Keratinocyte (primary cell): ENCODE data around the gene PRKCH. TPM values are rescaled to one million over a fixed set of nuclear protein-coding genes. Genes with fewer than 3 reads are reported as not detected.

ENCODE experiments used
- DNase-seq: peaks from one replicate; pipeline ENCODE4 v3.0.0-alpha.2; 2011; ENCODE audit warnings: low read depth, missing footprints, low spot score
- FAIRE-seq: peaks from 2 replicates; lab custom pipeline; 2011; peaks lifted over from hg19 to GRCh38; lab: Jason Lieb, UNC
- H2AFZ ChIP-seq: 2 replicates; pipeline ENCODE4 v1.6.0; 2012; ENCODE audit warnings: low read length, control low read depth, inconsistent platforms; ENCODE audit not compliant: control insufficient read depth
- H3K27ac ChIP-seq: 2 replicates; pipeline ENCODE4 v1.5.1; 2011; ENCODE audit warnings: low read length; ENCODE audit not compliant: control insufficient read depth, insufficient read depth
- H3K27me3 ChIP-seq: 3 replicates; pipeline ENCODE4 v1.6.0; 2011; ENCODE audit warnings: low read length; ENCODE audit not compliant: control insufficient read depth, insufficient read depth; ENCODE audit errors: extremely low read depth
- H3K36me3 ChIP-seq, 2 experiments: 2 replicates in 1 of 2; 3 replicates in 1 of 2; pipeline ENCODE4 v1.5.1; 2011; ENCODE audit warnings: low read length in 2 of 2, mild to moderate bottlenecking in 1 of 2; ENCODE audit not compliant: control insufficient read depth in 2 of 2, insufficient read depth in 2 of 2; ENCODE audit errors: extremely low read depth in 1 of 2
- H3K4me1 ChIP-seq: 3 replicates; pipeline ENCODE4 v1.5.1; 2011; ENCODE audit warnings: low read length; ENCODE audit not compliant: control insufficient read depth, insufficient read depth; ENCODE audit errors: extremely low read depth
- H3K4me2 ChIP-seq: 3 replicates; pipeline ENCODE4 v1.6.0; 2011; ENCODE audit warnings: low read depth, low read length; ENCODE audit not compliant: control insufficient read depth, insufficient read depth; ENCODE audit errors: extremely low read depth
- H3K4me3 ChIP-seq, 3 experiments: fragments of 200-600 bp in 1 of 3; sonication (generic) in 1 of 3; 2 replicates in 2 of 3; 3 replicates in 1 of 3; pipeline ENCODE4 v1.5.1; 2011 to 2016; ENCODE audit warnings: low read length in 3 of 3, mild to moderate bottlenecking in 3 of 3, control low read depth in 2 of 3, inconsistent platforms in 1 of 3, low read depth in 1 of 3, mixed read lengths in 1 of 3, mixed run types in 1 of 3, moderate library complexity in 1 of 3; ENCODE audit not compliant: control insufficient read depth in 2 of 3, insufficient read depth in 2 of 3; ENCODE audit errors: extremely low read depth in 1 of 3
- H3K79me2 ChIP-seq: 2 replicates; pipeline ENCODE4 v1.6.0; 2012; ENCODE audit warnings: low read length; ENCODE audit not compliant: control insufficient read depth, insufficient read depth
- H3K9ac ChIP-seq: 3 replicates; pipeline ENCODE4 v1.6.0; 2011; ENCODE audit warnings: low read length; ENCODE audit not compliant: control insufficient read depth, insufficient read depth; ENCODE audit errors: extremely low read depth
- H3K9me1 ChIP-seq: 3 replicates; pipeline ENCODE4 v1.6.0; 2011; ENCODE audit warnings: low read length; ENCODE audit not compliant: control insufficient read depth, insufficient read depth; ENCODE audit errors: extremely low read depth
- H3K9me3 ChIP-seq: 2 replicates; pipeline ENCODE4 v1.5.1; 2012; ENCODE audit warnings: low read depth, low read length; ENCODE audit not compliant: control insufficient read depth
- H4K20me1 ChIP-seq: 3 replicates; pipeline ENCODE4 v1.6.0; 2011; ENCODE audit warnings: low read length; ENCODE audit not compliant: control insufficient read depth, insufficient read depth; ENCODE audit errors: extremely low read depth
- CTCF ChIP-seq, 3 experiments: IDR thresholded peaks in 1 of 3; conservative IDR thresholded peaks in 1 of 3; optimal IDR thresholded peaks in 1 of 3; 2 replicates in 2 of 3; 3 replicates in 1 of 3; pipeline versions ENCODE3 to v1.5.1; 2011; ENCODE audit warnings: low read length in 3 of 3, mild to moderate bottlenecking in 3 of 3, moderate library complexity in 2 of 3, control low read depth in 1 of 3, inconsistent platforms in 1 of 3; ENCODE audit not compliant: insufficient read depth in 2 of 3; ENCODE audit errors: extremely low read depth in 1 of 3
- EZH2 ChIP-seq: IDR thresholded peaks from one replicate; pipeline ENCODE4 v1.6.1; 2012; ENCODE audit warnings: inconsistent platforms, mild to moderate bottlenecking, low read length, moderate library complexity
- dilution Hi-C: fragments of 300-500 bp; cut with MboI; formaldehyde crosslinking; loops from one replicate; pipeline ENCODE4 v1.7.0; 2020; ENCODE audit warnings: low sequenced_read_pairs; ENCODE audit not compliant: extremely low pct_ligation_motif_present
- polyA plus RNA-seq, 5 experiments: library from polyadenylated mRNA; depleted of rRNA in 3 of 5; stranded (reverse) in 3 of 5; stranded (forward) in 1 of 5; unstranded in 1 of 5; fragments of >200 nt; gene quantifications; 1 replicate in 1 of 5; 2 replicates in 3 of 5; 3 replicates in 1 of 5; pipeline versions ENCODE4 v1.2.1 to v1.2.3, GENCODE V29; 2011 to 2012; ENCODE audit warnings: missing spikeins in 2 of 5, low read depth in 1 of 5, low replicate concordance in 1 of 5

Gene PRKCH
- polyA plus RNA-seq, 1 donor (not counting 4 experiments of a cell fraction or from before 2014, with no cell fraction given), result 13.7 TPM

GRCh38 chr14:61398221-61398620 lies 76.8 kb downstream of the PRKCH start:
- dilution Hi-C loops, result no loop called here

DNA sequence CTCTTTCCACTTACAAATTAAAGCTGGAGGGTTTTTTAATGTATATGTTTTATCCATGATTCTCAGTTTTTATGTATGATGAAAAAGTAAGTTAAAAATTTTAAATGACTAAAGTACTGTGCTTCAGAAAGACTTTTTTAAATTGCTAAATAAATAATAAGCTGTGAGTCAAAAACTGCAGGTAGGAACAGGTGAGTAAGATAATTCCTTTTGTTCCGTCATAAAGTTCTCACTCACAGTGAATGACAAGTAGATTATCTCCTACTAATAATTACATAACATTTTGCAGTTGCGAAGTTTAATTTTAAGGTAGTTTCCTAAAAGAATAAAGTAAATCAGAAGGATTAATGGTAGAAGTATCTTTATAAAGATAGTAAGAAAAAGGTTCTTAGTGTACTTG lies 78.0 kb downstream of the PRKCH start:
- Histone ChIP-seq H3K36me3 (no peaks in the 10 kb centered on the region), H3K4me3 (no peak overlapping the region), H3K79me2 (no peaks in the 10 kb centered on the region), H2AFZ (no peak overlapping the region), H3K4me1 (peaks cover 3% of the 10 kb centered on the region), H3K27ac (no peak overlapping the region), H3K9me1 (no peaks in the 10 kb centered on the region), H3K27me3 (no peaks in the 10 kb centered on the region), H3K4me2 (no peak overlapping the region), H3K9ac (no peak overlapping the region), H4K20me1 (no peaks in the 10 kb centered on the region), H3K9me3 (no peaks in the 10 kb centered on the region)
- DNase-seq (no peak), FAIRE-seq (no peak)
- TF ChIP-seq CTCF (optimal IDR thresholded peaks at IDR 0.05 in 1 of 3, IDR thresholded peaks at IDR 0.05 in 1 of 3, conservative IDR thresholded peaks at IDR 0.05 in 1 of 3; ENCODE audit: extremely low read depth in 1 of 3, insufficient read depth in 2 of 3, low read length in 3 of 3) (no peak), EZH2 (no peak)
- dilution Hi-C loops, result no loop called here

More at GRCh38 chr14:61398221-61398620, 76.8 kb downstream of the PRKCH start:
- Histone ChIP-seq H3K4me1 (peaks cover 3% of the 10 kb centered on the region), H3K27ac (no peak overlapping the region), H3K4me3 (no peak overlapping the region), H3K9me3 (no peaks in the 10 kb centered on the region), H3K79me2 (no peaks in the 10 kb centered on the region), H3K9ac (no peak overlapping the region), H3K9me1 (no peaks in the 10 kb centered on the region), H3K27me3 (no peaks in the 10 kb centered on the region), H3K36me3 (no peaks in the 10 kb centered on the region), H4K20me1 (no peaks in the 10 kb centered on the region), H3K4me2 (no peak overlapping the region), H2AFZ (no peak overlapping the region)
- DNase-seq (no peak), FAIRE-seq (no peak)
- TF ChIP-seq CTCF (optimal IDR thresholded peaks at IDR 0.05 in 1 of 3, IDR thresholded peaks at IDR 0.05 in 1 of 3, conservative IDR thresholded peaks at IDR 0.05 in 1 of 3; ENCODE audit: extremely low read depth in 1 of 3, insufficient read depth in 2 of 3, low read length in 3 of 3) (no peak), EZH2 (no peak)
